ENCODE data around the gene CNKSR3.
A peak's percentile ranks its signal among the peaks of the same experiment; 100 is the strongest.

Gene CNKSR3

DNA sequence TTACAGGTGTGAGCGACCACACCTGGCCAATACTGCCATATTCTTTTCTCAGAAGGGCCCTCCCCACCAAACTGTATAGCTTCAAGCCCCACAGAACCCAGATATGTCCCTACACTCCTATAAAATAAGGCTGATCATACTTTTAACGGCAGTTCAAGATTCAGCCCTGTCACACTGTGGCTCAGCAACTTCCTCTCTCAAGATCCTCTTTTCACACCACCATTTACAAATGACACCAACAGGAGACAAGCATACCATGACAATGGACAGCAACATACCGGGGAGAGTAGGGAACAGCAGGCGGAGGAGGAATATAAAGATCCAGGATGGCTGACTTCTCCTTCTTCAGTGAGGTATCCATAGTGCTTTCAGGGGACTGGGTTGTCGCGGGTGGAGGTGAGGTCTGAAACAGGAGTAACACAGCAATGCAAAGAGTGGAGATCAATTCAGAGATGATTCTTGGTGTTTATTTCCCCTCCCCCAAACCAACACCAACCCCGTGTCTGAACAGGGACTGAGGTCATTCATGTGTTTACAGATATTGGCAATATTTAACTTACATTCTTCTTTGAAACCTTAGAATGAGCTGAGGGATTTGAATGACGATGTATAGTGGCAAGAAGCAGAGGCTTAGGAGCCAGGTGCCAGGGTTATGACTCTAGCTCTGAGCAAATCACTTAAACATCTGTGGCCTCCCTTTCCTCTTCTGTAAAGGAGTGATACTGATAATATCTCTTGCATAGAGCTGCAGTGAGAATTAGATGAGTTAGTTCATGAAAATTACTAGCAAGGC is 96.3 kb downstream of the CNKSR3 start:
- DNase-seq (ENCODE audit: low read depth in 2 of 2), result no peak

DNA sequence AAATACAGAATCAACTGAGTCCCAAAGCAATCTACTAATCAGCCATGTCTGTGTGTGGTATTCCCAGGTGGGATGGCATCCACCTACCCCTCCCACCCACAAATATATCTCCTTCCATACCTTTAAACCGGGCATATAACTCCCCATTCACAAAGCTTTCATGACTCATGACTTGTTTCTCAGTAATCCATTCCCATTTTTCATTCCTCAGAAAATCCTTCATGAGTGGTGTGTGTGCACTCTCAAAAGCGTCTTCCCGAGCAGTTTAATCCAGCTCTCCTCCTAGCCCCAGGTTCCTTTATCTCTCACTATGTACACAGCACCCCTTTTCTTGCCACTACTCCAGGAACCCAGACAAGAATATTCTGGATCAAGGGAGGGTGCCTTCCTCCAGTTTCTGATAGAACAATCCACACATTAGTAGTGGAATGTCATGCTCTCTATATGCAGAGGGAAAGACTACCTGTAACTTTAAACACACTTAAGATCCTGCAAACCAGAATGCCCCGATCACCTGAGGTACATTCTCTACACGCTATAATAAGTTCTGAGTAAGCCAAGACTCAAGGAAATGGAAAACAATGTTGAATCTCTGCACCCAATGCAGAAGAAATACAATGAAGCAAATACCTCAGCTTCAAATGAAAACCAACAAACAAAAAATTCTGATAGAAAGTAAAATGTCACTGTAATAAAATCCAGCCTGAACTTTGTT is 98.2 kb downstream of the CNKSR3 start:
- DNase-seq (ENCODE audit: low read depth in 2 of 2), result no peak

DNA sequence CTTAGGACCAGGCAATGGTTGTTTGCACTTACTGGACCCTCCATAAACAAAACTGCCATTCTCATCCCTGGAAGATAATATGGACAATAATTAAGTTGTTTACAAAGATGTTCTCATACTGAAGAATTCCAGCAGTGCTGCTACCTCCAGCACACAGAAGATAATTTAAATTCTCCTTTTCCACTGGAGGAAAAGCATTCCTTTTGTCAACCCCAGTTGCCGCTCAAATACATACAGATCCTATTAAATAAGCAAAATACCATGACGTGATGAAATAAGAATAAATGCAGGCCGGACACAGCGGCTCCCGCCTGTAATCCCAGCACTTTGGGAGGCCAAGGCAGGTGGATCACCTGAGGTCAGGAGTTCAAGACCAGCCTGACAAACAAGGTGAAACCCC is 99.4 kb downstream of the CNKSR3 start:
- DNase-seq (ENCODE audit: low read depth in 2 of 2), result no peak

DNA sequence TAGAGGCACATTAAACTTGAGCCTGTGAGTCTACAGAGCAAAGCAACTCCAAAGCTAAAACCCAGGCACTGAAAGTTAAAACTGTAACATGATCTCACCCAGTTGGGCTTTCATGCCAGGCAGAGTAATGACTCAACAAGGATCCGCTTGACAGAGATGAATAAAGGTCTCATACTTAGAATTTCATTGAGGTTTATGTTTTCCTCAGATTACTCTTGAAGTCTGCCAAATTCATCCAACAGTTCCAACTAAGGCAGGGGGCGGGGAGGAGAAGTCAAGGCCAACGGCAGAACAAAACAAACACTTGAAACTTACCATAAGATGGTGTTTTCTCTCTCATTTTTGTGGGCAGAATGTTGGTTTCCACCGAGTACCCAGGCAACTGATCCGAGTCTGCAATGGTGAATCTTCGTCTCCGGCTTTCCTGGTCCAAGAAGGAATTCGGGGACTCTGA is 99.8 kb downstream of the CNKSR3 start:
- peak; percentile 96 to 97 for DNase-seq (ENCODE audit: low read depth in 2 of 2)

DNA sequence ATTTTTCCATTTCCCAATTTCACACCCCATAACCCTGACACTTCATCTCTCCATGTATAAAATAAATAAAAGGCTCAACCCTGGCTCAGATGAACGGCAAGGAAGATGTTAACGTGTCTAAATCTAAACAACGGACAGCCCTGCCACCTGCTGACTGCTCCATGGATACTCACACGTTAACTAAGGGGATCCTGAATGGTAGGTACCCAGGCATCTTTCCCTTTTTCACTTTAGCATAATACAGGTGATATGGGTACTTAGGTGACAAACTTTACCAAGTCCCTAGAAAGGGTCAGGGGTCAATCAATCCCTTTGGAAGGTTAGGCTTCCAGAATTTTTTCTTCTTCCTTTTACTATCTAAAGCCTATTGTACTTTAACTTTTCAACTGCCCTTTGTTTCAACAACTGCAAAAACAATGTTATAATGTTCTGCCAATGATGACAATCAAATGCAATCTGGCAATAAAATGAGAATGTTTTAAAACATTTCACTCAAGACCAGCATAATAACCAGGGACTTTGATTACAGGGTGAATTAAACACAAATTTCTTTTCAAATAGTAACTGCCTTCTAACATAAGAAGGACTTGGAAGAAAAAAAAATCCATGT is 101.5 kb downstream of the CNKSR3 start:
- no peak for DNase-seq (ENCODE audit: low read depth in 2 of 2)

DNA sequence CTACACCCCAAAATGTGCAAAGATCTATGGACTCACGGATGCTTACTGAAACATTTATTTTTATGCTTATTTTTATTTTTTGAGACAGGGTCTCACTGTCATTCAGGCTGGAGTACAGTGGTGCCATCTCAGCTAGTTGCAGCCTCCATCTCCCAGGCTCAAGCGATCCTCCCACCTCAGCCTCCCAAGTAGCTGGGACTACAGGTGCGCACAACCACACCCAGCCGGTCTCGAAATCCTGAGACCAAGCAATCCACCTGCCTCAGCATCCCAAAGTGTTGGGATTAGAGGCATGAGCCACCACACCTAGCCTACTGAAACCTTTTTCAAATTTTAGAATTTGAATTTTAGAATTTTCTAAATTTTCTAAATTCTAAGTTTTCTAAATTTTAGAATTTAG is 103.0 kb downstream of the CNKSR3 start:
- DNase-seq (ENCODE audit: low read depth in 2 of 2), result no peak

DNA sequence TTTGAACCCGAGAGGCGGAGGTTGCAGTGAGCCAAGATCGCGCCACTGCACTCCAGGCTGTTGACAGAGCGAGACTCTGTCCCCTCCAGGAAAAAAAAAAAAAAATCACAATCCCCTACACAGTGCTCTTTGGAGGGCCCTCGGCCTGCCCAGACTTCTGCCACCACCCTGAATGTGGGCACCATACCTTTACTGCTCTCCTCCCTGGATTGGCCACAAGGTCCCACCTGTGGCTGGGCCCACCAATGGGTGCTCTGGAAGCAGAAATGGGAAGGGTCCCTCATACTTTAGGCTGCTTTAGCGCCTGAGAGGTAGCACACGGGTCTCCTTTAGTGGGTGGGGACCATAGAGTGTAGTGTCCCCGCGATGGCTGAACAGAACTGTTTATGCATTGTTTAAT is 103.6 kb downstream of the CNKSR3 start:
- no peak for DNase-seq (ENCODE audit: low read depth in 2 of 2)

DNA sequence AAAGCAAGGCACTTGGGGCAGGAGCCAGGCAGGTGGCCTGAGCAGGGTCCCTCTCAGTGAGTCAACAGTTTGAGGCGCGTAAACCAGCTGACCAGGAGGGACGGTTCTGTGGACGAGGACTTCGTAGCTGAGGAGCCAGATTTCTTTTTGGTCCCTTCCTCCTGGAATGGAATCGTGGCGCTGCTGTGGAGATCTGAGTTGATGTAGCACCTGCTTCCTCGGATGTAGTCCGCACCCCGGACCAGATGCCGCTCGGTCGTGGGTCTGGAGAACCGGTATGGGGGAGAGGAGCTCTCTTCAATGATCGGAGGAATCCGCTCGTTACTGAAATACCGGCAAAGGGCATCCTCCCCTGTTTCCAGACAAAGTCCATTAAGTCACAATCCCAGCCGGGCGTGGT is 104.2 kb downstream of the CNKSR3 start:
- DNase-seq (ENCODE audit: low read depth in 2 of 2), result no peak

DNA sequence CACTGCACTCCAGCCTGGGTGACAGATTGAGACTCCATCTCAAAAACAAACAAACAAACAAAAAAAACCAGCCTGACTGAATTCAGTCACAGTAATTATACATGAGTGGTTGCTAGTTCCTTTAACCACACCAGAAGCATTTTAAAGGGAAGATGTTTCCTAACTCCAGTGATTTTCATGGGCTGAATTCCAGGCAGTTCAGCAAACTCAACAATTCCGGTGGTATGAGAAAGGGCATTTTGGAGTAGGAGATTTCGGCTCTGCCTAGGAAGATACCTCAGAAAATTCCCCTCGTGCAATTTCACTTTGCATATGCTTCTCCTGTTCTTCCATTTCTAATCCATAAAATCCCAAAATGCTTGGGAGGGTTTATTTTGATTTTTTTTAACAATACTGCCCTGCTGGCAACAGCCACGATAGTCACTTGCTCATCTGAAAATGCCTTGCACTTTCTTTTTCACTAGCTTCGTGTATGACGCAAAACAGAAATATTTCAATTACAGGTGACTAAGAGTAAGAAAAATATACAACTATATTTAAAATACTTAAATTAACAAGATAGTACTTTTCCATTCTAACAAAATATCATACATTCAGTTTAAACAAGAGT is 105.6 kb downstream of the CNKSR3 start:
- DNase-seq (ENCODE audit: low read depth in 2 of 2), result no peak

DNA sequence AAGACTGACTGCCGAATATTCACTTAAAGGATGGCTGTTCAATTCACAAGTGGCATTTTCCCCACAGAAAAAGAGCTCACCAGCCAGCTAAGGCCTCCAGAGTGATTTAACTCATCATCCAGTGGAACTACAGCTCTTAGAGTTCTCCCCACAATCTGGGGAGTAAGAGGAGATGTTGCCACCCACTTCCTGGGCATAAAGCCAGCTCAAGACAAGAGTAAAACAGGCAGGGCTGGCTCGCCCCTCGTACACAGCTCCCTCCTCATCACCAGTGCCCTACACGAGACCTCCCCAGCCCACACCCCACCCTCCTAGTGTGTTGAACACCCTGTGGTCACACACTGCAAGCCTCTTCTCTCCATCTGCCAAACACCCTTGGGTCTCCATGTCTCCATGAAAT is 106.7 kb downstream of the CNKSR3 start:
- peak in 1 of 2 experiments; percentile 45 for DNase-seq (ENCODE audit: low read depth in 2 of 2)

DNA sequence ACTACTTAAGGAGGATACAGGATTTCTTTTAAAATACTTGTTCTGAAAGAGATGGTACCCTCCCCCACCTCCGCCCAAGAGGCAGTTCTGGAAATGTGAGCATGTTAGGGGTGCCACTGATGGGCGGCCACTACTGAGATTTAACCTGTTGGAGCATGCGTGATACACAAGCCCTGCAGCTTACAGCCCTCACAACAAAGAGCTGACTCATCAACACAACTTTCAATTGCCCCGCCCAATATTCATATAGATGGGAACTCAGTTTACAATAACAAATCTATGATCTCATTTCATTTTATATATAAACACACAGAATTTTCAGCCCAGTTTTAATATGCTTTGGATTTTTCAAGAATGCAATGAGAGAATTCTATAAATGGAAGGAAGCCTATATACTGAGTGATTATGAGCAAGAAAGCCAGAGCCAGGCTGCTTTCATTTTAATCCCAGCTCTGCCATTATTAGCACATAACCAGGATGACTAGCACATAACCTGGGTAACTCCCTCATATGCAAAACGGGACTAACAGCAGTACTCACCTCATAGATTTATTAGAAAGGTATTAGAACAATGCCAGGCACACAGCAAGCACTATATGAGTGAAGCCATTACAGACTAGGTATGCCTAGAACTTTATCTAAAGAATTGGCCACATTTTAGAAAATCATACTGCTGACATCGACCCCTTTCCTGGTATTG is 108.3 kb downstream of the CNKSR3 start:
- DNase-seq (ENCODE audit: low read depth in 2 of 2), result no peak

DNA sequence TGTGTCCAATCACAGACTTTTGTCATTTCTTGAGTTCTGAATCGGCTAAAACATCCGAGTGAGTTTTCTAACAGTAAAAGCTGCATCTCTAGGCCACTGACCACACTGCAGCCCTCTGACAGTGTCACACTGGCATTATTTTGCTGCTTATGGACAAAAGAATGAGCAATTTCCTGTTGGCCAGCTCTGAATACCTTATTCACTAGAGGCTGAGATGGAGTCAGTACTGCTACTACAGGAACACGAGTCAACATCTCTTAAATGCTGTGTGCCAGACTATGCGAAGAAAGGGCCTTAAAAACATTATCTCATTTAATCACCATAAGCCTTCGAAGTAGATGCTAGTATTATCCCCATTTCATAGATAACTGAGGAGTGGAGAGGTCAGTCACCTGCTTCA is 111.4 kb downstream of the CNKSR3 start:
- no peak for DNase-seq (ENCODE audit: low read depth in 2 of 2)

DNA sequence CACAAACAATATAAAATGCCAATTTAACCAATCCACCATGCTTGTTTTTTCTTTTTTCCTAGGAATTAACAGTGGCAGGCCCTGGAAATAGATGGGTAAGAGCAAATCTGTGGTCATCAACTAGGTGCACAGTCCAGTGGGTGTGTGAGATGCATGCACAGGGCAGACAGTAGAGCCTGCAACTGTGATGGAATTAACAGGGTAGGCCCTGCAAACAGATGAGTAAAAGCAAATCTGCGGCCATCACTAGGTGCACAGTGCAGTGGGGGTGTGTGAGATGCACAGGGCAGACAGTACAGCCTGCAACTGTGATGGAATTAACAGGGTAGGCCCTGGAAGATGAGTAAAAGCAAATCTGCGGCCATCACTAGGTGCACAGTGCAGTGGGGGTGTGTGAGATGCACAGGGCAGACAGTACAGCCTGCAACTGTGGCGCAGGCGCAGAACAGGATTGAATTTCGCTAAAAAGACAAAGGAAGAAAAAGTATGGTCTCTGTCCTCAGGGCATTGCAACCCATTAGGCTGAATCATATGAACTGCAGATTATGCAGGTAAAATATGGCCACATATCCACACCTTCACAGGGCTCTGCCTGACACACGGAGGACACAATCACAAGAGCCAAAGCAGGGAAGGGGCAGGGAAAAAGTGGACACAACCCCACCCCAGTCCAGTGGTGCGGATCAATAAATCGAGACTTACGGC is 112.8 kb downstream of the CNKSR3 start:
- no peak for DNase-seq (ENCODE audit: low read depth in 2 of 2)

DNA sequence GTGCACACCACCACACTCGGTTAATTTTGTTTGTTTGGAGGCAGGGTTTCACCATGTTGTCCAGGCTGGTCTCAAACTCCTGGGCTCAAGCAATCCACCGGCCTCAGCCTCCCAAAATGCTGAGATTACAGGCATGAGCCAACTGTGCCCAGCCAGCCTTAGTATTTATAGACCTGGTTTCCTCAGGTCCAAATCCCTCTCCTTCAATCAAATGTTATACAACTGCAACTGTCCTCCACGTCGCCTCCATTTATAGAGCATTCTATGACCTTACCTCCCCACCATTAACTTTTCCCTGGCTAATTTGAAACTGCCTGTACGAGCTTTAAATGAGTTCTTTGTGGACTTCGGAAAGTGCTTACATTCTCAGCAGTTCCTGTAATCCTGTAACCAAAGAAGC is 114.6 kb downstream of the CNKSR3 start:
- DNase-seq (ENCODE audit: low read depth in 2 of 2), result no peak

DNA sequence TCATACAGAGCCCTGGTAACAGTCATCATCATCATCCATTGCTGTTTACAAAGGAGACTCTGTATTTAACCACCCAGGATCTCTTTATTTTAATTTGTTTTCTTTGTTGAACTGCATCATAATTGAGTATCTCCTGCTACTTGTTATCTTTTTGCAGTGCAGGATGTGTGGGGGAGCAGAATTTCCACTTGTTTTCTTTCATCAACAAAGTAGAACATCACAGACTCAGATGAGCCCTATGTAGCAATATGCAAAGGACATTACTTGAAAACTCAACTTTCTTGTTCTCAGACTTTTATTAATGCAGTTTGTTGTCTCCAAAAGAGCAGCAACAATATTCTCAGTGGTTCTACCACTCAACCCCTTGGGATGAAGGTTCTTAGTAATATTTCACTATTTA is 115.2 kb downstream of the CNKSR3 start:
- DNase-seq (ENCODE audit: low read depth in 2 of 2), result no peak

DNA sequence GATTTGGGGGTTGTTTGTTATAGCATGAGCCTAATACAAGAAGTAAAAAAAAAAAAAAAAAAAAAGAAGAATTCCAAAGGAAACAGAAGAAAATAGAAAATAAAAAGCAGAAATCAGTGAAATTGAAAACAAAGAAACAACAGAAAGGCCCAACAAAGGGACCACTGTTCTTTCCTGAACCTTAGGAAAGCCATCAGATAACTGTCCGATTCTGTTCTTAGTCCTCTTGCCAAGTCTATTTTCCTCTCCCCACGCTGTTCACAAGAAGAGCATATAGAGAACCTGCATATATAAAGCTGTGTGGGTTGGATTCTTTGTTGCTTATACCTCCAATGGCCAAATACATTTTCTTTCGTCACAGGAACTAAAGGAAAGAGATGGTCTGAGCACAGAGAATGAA is 115.9 kb downstream of the CNKSR3 start:
- DNase-seq (ENCODE audit: low read depth in 2 of 2), result no peak

DNA sequence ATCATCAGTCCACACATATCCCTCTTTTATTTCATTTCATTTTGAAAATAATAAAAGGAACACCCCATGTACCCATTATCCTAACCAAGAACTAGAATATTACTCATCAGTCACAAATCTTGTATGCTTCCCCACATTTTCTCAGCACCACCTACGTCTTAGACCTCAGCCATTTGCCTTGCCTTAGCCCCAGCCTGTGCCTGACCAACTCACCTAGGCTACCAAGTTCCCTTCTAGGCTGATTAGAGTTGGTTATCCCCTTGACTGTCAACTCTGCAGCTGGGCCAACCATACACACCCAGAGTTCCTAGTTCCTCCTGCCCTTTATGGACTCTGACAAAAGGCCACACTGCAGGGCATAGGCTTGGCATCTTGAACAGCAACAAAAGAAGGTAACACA is 120.5 kb downstream of the CNKSR3 start:
- DNase-seq (ENCODE audit: low read depth in 2 of 2), result no peak

DNA sequence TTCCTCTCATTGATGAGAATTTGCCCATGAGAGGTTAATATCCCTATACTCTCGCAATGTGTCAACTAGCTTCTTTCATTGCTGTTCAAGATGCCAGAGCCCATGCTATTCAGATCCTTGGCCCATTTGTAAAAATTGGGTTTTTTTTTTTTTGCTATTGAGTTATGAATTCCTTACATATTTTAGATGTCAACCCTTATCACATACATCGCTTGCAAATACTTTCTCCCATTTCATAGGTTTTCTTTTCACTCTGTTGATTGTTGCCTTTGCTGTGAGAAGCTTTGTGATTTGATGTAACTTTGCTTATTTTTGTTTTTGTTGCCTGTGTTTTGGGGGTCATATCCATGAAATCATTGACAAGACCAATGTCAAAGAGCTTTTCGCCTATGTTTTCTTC is 121.7 kb downstream of the CNKSR3 start:
- DNase-seq (ENCODE audit: low read depth in 2 of 2), result no peak

DNA sequence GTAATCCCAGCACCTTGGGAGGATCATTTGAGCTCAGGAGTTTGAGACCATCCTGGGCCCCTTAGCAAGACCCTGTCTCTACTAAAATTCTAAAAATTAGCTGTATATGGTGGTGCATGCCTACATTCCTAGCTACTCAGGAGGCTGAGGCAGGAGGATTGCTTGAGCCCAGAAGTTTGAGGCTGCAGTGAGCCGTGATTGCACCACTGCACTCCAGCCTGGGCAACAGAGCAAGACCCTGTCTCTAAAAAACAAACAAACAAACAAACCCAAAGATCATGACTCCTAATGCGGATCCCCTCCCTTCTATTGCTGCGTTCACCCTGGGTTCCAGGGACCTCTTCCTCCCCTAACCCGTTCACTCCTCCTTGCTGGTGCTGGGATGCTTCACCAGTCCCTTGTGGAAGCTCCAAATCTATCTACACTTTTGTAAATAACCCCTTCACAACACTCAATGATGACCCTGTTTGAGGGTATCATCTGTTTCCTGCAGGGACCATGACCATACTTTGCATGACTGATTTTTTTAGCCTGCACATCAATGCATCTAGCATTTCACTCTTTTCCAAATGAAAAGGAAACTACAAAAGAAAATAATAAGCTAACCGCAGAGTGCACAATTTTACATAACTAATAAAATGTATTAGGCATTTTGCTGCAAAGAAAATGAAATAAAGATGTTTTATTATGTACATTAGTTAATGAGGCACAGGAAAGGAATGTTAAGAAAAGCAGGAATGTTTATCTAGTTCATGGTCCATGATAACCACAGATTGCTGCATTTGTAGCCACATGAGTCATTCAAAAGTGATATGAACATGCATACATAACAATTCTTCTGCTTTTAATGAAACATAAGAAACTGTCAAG is 123.4 kb downstream of the CNKSR3 start:
- peak; percentile 91 to 94 for DNase-seq (ENCODE audit: low read depth in 2 of 2)

DNA sequence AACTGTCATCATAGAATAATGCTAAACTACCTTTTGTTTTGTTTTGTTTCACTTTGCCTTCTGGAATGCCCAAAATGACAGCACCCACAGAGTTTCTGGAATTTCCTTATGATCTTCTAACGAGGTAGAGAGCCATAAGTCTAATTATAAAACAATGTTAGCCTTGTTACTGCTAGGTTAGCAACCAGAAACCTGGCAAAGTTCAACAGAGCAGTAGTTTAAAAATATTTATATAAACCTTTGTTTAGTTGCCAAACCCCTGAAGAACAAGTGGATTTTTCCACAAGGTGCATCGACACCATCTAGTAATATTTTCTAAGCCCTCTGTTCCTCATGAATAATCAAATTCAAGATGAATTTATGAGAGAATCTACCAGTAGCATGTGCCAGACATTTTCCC is 126.3 kb downstream of the CNKSR3 start:
- DNase-seq (ENCODE audit: low read depth in 2 of 2), result no peak
